22Rv1 (cell line): ENCODE measurements around the gene TRIM37.
"Not testable (repeated sequence)": the region's sequence is repeated elsewhere in the genome, so short reads cannot be mapped to it uniquely, and the experiment has no call there.

Experiments
- CTCF ChIP-seq: fragments of 450-650 bp; IDR thresholded peaks from 2 replicates; pipeline ENCODE4 v1.5.1; 2017; ENCODE audit warnings: mild to moderate bottlenecking
- ZFX ChIP-seq: fragments of 450-650 bp; IDR thresholded peaks from 2 replicates; pipeline ENCODE4 v1.6.1; 2017; ENCODE audit warnings: antibody characterized with exemption, borderline replicate concordance

GRCh38 chr17:59090593-59090992, 16.1 kb downstream of the TRIM37 start:
- TF ChIP-seq CTCF, ZFX: not testable (repeated sequence)
